ENCODE results near the gene CCDC178.

CCDC178 gene

GRCh38 chr18:32930695-32931301, 509.7 kb downstream of the CCDC178 start:
- Histone ChIP-seq H3K27me3 (ENCODE audit: insufficient read depth, low read length) (no peaks in the 10 kb centered on the region), H3K9me3 (ENCODE audit: low read length) (no peaks in the 10 kb centered on the region), H2AFZ (ENCODE audit: low read depth, low read length) (no peak overlapping the region), H3K4me1 (ENCODE audit: insufficient read depth, low read length) (peaks cover 3% of the 10 kb centered on the region), H3K4me3 (ENCODE audit: low read length) (no peak overlapping the region), H3K36me3 (ENCODE audit: insufficient read depth, low read length) (no peaks in the 10 kb centered on the region)

GRCh38 chr18:32929213-32929612, 511.3 kb downstream of the CCDC178 start:
- Histone ChIP-seq H3K4me3 (ENCODE audit: low read length) (no peak overlapping the region), H3K4me1 (ENCODE audit: insufficient read depth, low read length) (peaks cover 2% of the 10 kb centered on the region), H3K27me3 (ENCODE audit: insufficient read depth, low read length) (no peaks in the 10 kb centered on the region), H2AFZ (ENCODE audit: low read depth, low read length) (no peak overlapping the region), H3K9me3 (ENCODE audit: low read length) (no peaks in the 10 kb centered on the region), H3K36me3 (ENCODE audit: insufficient read depth, low read length) (no peaks in the 10 kb centered on the region)

DNA sequence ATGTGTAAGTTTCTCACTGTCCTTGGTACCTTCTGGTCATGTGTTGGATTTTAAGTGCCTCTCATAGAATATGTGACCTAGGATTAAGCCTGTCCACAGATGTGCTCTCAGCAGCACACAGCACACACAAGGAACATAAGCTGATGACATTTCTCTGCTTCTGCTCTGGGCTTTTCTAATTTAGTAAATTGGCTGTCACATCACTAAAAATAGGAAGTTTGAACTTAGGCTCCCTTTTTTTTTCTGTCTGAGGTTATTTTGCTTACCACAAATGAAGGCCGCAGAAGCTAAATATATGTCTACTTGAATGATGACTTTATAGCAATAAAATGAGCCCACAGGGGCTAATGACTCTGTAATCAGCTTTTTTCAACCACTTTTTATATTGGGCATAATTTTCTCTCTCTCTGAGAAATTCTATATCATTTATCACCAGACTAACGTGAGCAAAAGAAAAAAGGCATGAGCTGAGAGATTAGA, 517.5 kb downstream of the CCDC178 start:
- H3K4me3 ChIP-seq (ENCODE audit: low read length) = no peak overlapping the region

GRCh38 chr18:32920796-32921787, 519.4 kb downstream of the CCDC178 start:
- Histone ChIP-seq H2AFZ (ENCODE audit: low read depth, low read length) (no peak overlapping the region), H3K4me1 (ENCODE audit: insufficient read depth, low read length) (no peaks in the 10 kb centered on the region), H3K36me3 (ENCODE audit: insufficient read depth, low read length) (no peaks in the 10 kb centered on the region), H3K9me3 (ENCODE audit: low read length) (no peaks in the 10 kb centered on the region), H3K27me3 (ENCODE audit: insufficient read depth, low read length) (no peaks in the 10 kb centered on the region), H3K4me3 (ENCODE audit: low read length) (no peak overlapping the region)

More for the DNA sequence above, 517.5 kb downstream of the CCDC178 start:
- Histone ChIP-seq H2AFZ (ENCODE audit: low read depth, low read length) (no peak overlapping the region), H3K27me3 (ENCODE audit: insufficient read depth, low read length) (no peaks in the 10 kb centered on the region), H3K36me3 (ENCODE audit: insufficient read depth, low read length) (no peaks in the 10 kb centered on the region), H3K4me1 (ENCODE audit: insufficient read depth, low read length) (no peaks in the 10 kb centered on the region), H3K9me3 (ENCODE audit: low read length) (no peaks in the 10 kb centered on the region)

GRCh38 chr18:32919799-32920198, 520.7 kb downstream of the CCDC178 start:
- no peak overlapping the region for H2AFZ ChIP-seq (ENCODE audit: low read depth, low read length)
- no peaks in the 10 kb centered on the region for H3K9me3 ChIP-seq (ENCODE audit: low read length)
- no peaks in the 10 kb centered on the region for H3K36me3 ChIP-seq (ENCODE audit: insufficient read depth, low read length)
- H3K4me3 ChIP-seq (ENCODE audit: low read length) = no peak overlapping the region
- no peaks in the 10 kb centered on the region for H3K4me1 ChIP-seq (ENCODE audit: insufficient read depth, low read length)
- no peaks in the 10 kb centered on the region for H3K27me3 ChIP-seq (ENCODE audit: insufficient read depth, low read length)

DNA sequence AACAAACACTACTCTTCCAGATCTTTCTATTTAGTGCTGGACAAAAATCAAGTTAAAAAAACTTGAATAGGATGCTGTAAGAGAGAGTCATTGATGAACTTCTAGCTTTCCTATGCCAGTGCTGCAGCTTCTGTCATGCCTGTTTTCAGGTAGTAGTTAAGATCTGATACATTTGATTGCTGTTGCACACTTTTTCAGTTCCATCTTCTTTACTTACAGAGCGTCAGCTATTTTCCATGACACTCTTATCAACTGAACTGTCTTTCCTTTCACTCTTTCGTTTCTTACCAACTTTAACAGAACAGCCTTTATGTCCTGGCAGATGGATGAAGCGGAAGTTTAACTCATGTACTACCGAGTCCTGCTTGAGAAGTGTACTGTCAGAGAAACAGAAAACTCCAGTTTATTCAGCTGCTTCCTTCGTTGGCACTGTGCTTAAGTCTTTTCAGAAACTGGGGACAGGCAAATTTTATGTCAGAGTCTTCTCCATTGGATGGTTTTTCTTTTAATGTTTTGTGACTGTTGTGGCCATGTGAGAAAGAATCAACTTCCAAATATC, 521.8 kb downstream of the CCDC178 start:
- no peaks in the 10 kb centered on the region for H3K4me1 ChIP-seq (ENCODE audit: insufficient read depth, low read length)
- H3K36me3 ChIP-seq (ENCODE audit: insufficient read depth, low read length) = no peaks in the 10 kb centered on the region
- H2AFZ ChIP-seq (ENCODE audit: low read depth, low read length) = no peak overlapping the region
- H3K4me3 ChIP-seq (ENCODE audit: low read length) = no peak overlapping the region
- no peaks in the 10 kb centered on the region for H3K9me3 ChIP-seq (ENCODE audit: low read length)
- no peaks in the 10 kb centered on the region for H3K27me3 ChIP-seq (ENCODE audit: insufficient read depth, low read length)

DNA sequence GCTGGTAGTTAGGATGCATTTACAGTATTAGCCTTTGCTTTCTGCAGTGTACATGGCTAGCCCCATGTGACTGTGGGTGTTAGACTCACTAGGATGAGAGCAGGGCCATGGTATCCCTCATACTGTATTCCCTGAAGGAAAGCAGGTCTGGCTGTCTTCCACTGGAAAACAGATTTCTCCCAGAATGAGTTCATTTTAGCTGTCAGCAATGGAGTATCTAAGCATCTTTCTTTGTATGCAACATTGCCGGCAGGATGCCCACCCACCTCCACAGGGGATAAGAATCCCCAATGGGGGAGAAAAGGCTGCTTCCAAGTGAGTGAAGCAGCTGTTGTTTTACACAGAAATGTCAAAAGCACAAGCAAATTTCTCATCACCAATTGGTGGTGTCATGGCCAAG, 525.0 kb downstream of the CCDC178 start:
- H2AFZ ChIP-seq (ENCODE audit: low read depth, low read length) = no peak overlapping the region
- H3K4me3 ChIP-seq (ENCODE audit: low read length) = no peak overlapping the region
- H3K27me3 ChIP-seq (ENCODE audit: insufficient read depth, low read length) = no peaks in the 10 kb centered on the region
- H3K9me3 ChIP-seq (ENCODE audit: low read length) = no peaks in the 10 kb centered on the region
- no peaks in the 10 kb centered on the region for H3K36me3 ChIP-seq (ENCODE audit: insufficient read depth, low read length)
- no peaks in the 10 kb centered on the region for H3K4me1 ChIP-seq (ENCODE audit: insufficient read depth, low read length)

GRCh38 chr18:32911660-32912284, 528.7 kb downstream of the CCDC178 start:
- Histone ChIP-seq H3K27me3 (ENCODE audit: insufficient read depth, low read length) (no peaks in the 10 kb centered on the region), H3K4me1 (ENCODE audit: insufficient read depth, low read length) (peaks cover 4% of the 10 kb centered on the region), H3K4me3 (ENCODE audit: low read length) (no peak overlapping the region), H3K36me3 (ENCODE audit: insufficient read depth, low read length) (no peaks in the 10 kb centered on the region), H2AFZ (ENCODE audit: low read depth, low read length) (no peak overlapping the region), H3K9me3 (ENCODE audit: low read length) (no peaks in the 10 kb centered on the region)

DNA sequence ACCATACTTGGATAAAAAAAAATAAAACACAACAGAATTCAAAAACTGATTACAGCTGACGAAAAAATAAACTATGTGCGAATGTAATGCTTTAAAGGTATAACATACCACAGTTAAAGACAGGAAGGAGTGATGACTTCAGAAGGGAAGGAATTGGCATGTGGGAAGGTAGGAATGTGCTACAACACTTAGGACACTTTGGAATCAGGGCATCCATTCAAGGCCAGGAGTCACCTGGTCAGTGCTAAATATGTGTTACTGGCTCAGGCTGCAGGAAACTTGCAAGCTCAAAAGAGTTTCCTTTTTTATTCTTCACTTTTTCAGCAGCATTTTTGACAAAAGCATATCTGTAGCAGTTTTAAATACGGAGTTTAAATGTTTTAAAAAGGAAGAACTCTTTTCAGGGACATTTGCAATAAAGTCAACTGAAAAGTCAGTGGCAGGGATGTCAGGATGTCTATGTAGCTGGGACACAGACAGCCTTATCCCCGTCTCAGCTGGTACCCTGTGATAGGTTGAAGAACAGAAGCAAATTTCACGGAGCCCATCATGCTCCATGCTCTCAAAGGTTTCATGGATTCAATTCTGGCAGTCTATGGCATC, 529.7 kb downstream of the CCDC178 start:
- Histone ChIP-seq H2AFZ (ENCODE audit: low read depth, low read length) (no peak overlapping the region), H3K4me1 (ENCODE audit: insufficient read depth, low read length) (peaks cover 4% of the 10 kb centered on the region), H3K4me3 (ENCODE audit: low read length) (no peak overlapping the region), H3K27me3 (ENCODE audit: insufficient read depth, low read length) (no peaks in the 10 kb centered on the region), H3K36me3 (ENCODE audit: insufficient read depth, low read length) (no peaks in the 10 kb centered on the region), H3K9me3 (ENCODE audit: low read length) (no peaks in the 10 kb centered on the region)

GRCh38 chr18:32909798-32910561, 530.5 kb downstream of the CCDC178 start:
- Histone ChIP-seq H3K4me1 (ENCODE audit: insufficient read depth, low read length) (peaks cover 4% of the 10 kb centered on the region), H3K4me3 (ENCODE audit: low read length) (no peak overlapping the region), H2AFZ (ENCODE audit: low read depth, low read length) (no peak overlapping the region), H3K27me3 (ENCODE audit: insufficient read depth, low read length) (no peaks in the 10 kb centered on the region), H3K9me3 (ENCODE audit: low read length) (no peaks in the 10 kb centered on the region), H3K36me3 (ENCODE audit: insufficient read depth, low read length) (no peaks in the 10 kb centered on the region)

DNA sequence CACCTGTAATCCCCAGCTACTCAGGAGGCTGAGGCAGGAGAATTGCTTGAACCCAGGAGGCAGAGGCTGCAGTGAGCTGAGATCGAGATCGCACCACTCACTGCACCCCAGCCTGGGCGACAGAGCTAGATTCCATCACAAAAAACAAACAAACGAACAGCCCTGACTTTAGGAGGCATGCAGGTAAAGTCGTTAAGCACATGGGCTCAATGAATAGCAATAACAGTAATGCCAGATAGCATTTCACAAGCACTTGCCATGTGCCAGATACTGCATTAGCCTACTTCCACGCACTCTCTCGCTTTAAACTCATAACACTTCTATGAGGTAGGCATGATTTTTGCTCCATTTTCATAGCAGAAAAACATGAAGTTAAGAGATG, 532.1 kb downstream of the CCDC178 start:
- peaks cover 4% of the 10 kb centered on the region for H3K4me1 ChIP-seq (ENCODE audit: insufficient read depth, low read length)
- no peaks in the 10 kb centered on the region for H3K27me3 ChIP-seq (ENCODE audit: insufficient read depth, low read length)
- H3K9me3 ChIP-seq (ENCODE audit: low read length) = no peaks in the 10 kb centered on the region
- H3K4me3 ChIP-seq (ENCODE audit: low read length) = no peak overlapping the region
- no peaks in the 10 kb centered on the region for H3K36me3 ChIP-seq (ENCODE audit: insufficient read depth, low read length)
- H2AFZ ChIP-seq (ENCODE audit: low read depth, low read length) = no peak overlapping the region

All from neuron (in vitro differentiated cells).